ENCODE measurements around the gene SLIT3. TPM values are rescaled to one million over a fixed set of nuclear protein-coding genes. Genes with fewer than 3 reads are reported as not detected.

SLIT3 gene
- total and polyA plus RNA-seq, 4 donors, result 18.1 to 22.5 (median 19.5) TPM

GRCh38 chr5:169301386-169301934 lies 521 bp upstream of the SLIT3 start:
- H3K27ac ChIP-seq (ENCODE audit: low read depth, low read length), result no peak overlapping the region
- H3K9me3 ChIP-seq (ENCODE audit: control insufficient read depth, insufficient read depth, low read length), result no peaks in the 10 kb centered on the region
- H3K36me3 ChIP-seq (ENCODE audit: control insufficient read depth, insufficient read depth, low read length), result no peaks in the 10 kb centered on the region
- no peak for DNase-seq (ENCODE audit: low read depth in 4 of 6, low spot score in 6 of 6)
- peaks cover 55% of the 10 kb centered on the region for H3K27me3 ChIP-seq (ENCODE audit: control insufficient read depth, insufficient read depth, low read length)
- 12% methylated on average over 17 of the region's 18 CpGs for WGBS (ENCODE audit: insufficient coverage)
- H3K4me3 ChIP-seq (ENCODE audit: low read depth, low read length), result peak overlapping the region; percentile 17
- H3K4me1 ChIP-seq (ENCODE audit: control insufficient read depth, insufficient read depth, low read length), result peaks cover 27% of the 10 kb centered on the region

- H3K27ac ChIP-seq (ENCODE audit: low read depth, low read length), result no peak overlapping the region
- H3K4me1 ChIP-seq (ENCODE audit: control insufficient read depth, insufficient read depth, low read length), result peaks cover 27% of the 10 kb centered on the region
- DNase-seq (ENCODE audit: low read depth in 4 of 6, low spot score in 6 of 6), result peak in 2 of 6 donors; percentile 13 to 20
- H3K9me3 ChIP-seq (ENCODE audit: control insufficient read depth, insufficient read depth, low read length), result no peaks in the 10 kb centered on the region
- no peaks in the 10 kb centered on the region for H3K36me3 ChIP-seq (ENCODE audit: control insufficient read depth, insufficient read depth, low read length)
- 9% methylated on average over 32 of the region's 35 CpGs for WGBS (ENCODE audit: insufficient coverage)
- peaks cover 55% of the 10 kb centered on the region for H3K27me3 ChIP-seq (ENCODE audit: control insufficient read depth, insufficient read depth, low read length)
- H3K4me3 ChIP-seq (ENCODE audit: low read depth, low read length), result peak overlapping the region; percentile 31
These were observed 1.1 kb downstream of the SLIT3 start for GRCh38 chr5:169299663-169300467.

DNA sequence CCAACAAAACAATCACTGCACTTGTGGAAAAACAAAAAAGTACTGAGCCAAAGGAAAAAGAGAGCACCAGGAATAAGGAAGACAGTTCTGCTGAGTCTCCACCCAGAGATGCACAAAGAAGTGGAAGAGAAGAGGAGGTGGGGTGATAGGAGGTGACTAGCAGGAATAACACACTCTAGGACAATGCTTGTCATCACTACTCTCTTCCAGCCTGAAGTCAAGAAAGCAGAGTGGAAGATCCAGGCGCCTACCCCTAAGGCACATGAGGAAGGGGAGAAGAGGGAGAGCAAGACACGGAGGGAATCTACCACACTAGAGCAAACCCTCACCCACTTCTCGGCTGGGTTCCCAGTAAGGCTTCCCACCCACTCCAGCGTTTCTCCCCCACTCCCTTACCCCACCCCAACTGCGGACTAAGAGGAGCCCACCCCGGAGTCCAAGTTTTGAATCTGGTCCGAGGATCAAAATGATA lies 1.7 kb downstream of the SLIT3 start:
- H3K4me1 ChIP-seq (ENCODE audit: control insufficient read depth, insufficient read depth, low read length), result peaks cover 27% of the 10 kb centered on the region
- H3K9me3 ChIP-seq (ENCODE audit: control insufficient read depth, insufficient read depth, low read length), result no peaks in the 10 kb centered on the region
- H3K36me3 ChIP-seq (ENCODE audit: control insufficient read depth, insufficient read depth, low read length), result no peaks in the 10 kb centered on the region
- peak overlapping the region; percentile 31 for H3K4me3 ChIP-seq (ENCODE audit: low read depth, low read length)
- peak in 1 of 6 donors; percentile 13 for DNase-seq (ENCODE audit: low read depth in 4 of 6, low spot score in 6 of 6)
- H3K27ac ChIP-seq (ENCODE audit: low read depth, low read length), result no peak overlapping the region
- WGBS (ENCODE audit: insufficient coverage), result no CpG with 5 or more reads among the region's 7 CpGs
- peaks cover 52% of the 10 kb centered on the region for H3K27me3 ChIP-seq (ENCODE audit: control insufficient read depth, insufficient read depth, low read length)

DNA sequence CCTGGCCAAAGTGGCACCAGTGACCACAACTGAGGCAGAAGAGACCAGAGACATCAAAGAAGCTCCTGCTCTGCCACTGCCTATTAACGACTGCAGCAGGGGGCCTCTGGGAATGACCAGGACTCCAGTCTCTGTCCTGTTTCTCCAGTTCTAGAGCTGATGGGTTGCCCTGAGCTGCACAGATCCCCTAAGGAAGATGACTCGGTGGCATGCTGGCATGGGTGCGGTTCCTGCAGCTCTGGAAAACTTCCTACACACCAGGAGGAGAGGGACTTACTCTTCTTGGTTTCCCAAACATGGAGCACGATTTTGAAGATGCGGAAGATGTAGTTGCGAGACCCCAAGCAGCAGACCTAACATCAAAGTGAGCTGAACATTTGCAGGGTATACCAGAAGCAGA lies 2.7 kb downstream of the SLIT3 start:
- WGBS (ENCODE audit: insufficient coverage), result 86% methylated on average over 6 of the region's 6 CpGs
- Histone ChIP-seq H3K27ac (ENCODE audit: low read depth, low read length) (no peak overlapping the region), H3K27me3 (ENCODE audit: control insufficient read depth, insufficient read depth, low read length) (peaks cover 43% of the 10 kb centered on the region), H3K4me3 (ENCODE audit: low read depth, low read length) (no peak overlapping the region), H3K4me1 (ENCODE audit: control insufficient read depth, insufficient read depth, low read length) (peaks cover 27% of the 10 kb centered on the region), H3K36me3 (ENCODE audit: control insufficient read depth, insufficient read depth, low read length) (no peaks in the 10 kb centered on the region), H3K9me3 (ENCODE audit: control insufficient read depth, insufficient read depth, low read length) (no peaks in the 10 kb centered on the region)
- DNase-seq (ENCODE audit: low read depth in 4 of 6, low spot score in 6 of 6), result no peak

GRCh38 chr5:169296419-169297143 lies 4.4 kb downstream of the SLIT3 start:
- no peaks in the 10 kb centered on the region for H3K9me3 ChIP-seq (ENCODE audit: control insufficient read depth, insufficient read depth, low read length)
- H3K36me3 ChIP-seq (ENCODE audit: control insufficient read depth, insufficient read depth, low read length), result no peaks in the 10 kb centered on the region
- DNase-seq (ENCODE audit: low read depth in 4 of 6, low spot score in 6 of 6), result no peak
- H3K27me3 ChIP-seq (ENCODE audit: control insufficient read depth, insufficient read depth, low read length), result peaks cover 28% of the 10 kb centered on the region
- no peak overlapping the region for H3K4me3 ChIP-seq (ENCODE audit: low read depth, low read length)
- H3K27ac ChIP-seq (ENCODE audit: low read depth, low read length), result no peak overlapping the region
- H3K4me1 ChIP-seq (ENCODE audit: control insufficient read depth, insufficient read depth, low read length), result peaks cover 14% of the 10 kb centered on the region
- 80% methylated on average over 6 of the region's 14 CpGs for whole genome bisulfite sequencing (ENCODE audit: insufficient coverage)

GRCh38 chr5:169295306-169295705 lies 5.6 kb downstream of the SLIT3 start:
- no peak overlapping the region for H3K4me3 ChIP-seq (ENCODE audit: low read depth, low read length)
- H3K9me3 ChIP-seq (ENCODE audit: control insufficient read depth, insufficient read depth, low read length), result no peaks in the 10 kb centered on the region
- WGBS (ENCODE audit: insufficient coverage), result 71% methylated on average over 5 of the region's 8 CpGs
- peaks cover 6% of the 10 kb centered on the region for H3K4me1 ChIP-seq (ENCODE audit: control insufficient read depth, insufficient read depth, low read length)
- H3K27me3 ChIP-seq (ENCODE audit: control insufficient read depth, insufficient read depth, low read length), result peaks cover 20% of the 10 kb centered on the region
- peak in 1 of 6 donors; percentile 52 for DNase-seq (ENCODE audit: low read depth in 4 of 6, low spot score in 6 of 6)
- no peaks in the 10 kb centered on the region for H3K36me3 ChIP-seq (ENCODE audit: control insufficient read depth, insufficient read depth, low read length)
- no peak overlapping the region for H3K27ac ChIP-seq (ENCODE audit: low read depth, low read length)

GRCh38 chr5:169294621-169295020 lies 6.3 kb downstream of the SLIT3 start:
- no peaks in the 10 kb centered on the region for H3K4me1 ChIP-seq (ENCODE audit: control insufficient read depth, insufficient read depth, low read length)
- no peaks in the 10 kb centered on the region for H3K9me3 ChIP-seq (ENCODE audit: control insufficient read depth, insufficient read depth, low read length)
- DNase-seq (ENCODE audit: low read depth in 4 of 6, low spot score in 6 of 6), result no peak
- peaks cover 14% of the 10 kb centered on the region for H3K27me3 ChIP-seq (ENCODE audit: control insufficient read depth, insufficient read depth, low read length)
- H3K27ac ChIP-seq (ENCODE audit: low read depth, low read length), result no peak overlapping the region
- 87% methylated on average over 5 of the region's 6 CpGs for WGBS (ENCODE audit: insufficient coverage)
- no peaks in the 10 kb centered on the region for H3K36me3 ChIP-seq (ENCODE audit: control insufficient read depth, insufficient read depth, low read length)
- no peak overlapping the region for H3K4me3 ChIP-seq (ENCODE audit: low read depth, low read length)

- 100% methylated on average over 1 of the region's 4 CpGs for WGBS (ENCODE audit: insufficient coverage)
- Histone ChIP-seq H3K4me1 (ENCODE audit: control insufficient read depth, insufficient read depth, low read length) (no peaks in the 10 kb centered on the region), H3K27ac (ENCODE audit: low read depth, low read length) (no peak overlapping the region), H3K27me3 (ENCODE audit: control insufficient read depth, insufficient read depth, low read length) (no peaks in the 10 kb centered on the region), H3K4me3 (ENCODE audit: low read depth, low read length) (no peak overlapping the region), H3K36me3 (ENCODE audit: control insufficient read depth, insufficient read depth, low read length) (no peaks in the 10 kb centered on the region), H3K9me3 (ENCODE audit: control insufficient read depth, insufficient read depth, low read length) (no peaks in the 10 kb centered on the region)
- no peak for DNase-seq (ENCODE audit: low read depth in 4 of 6, low spot score in 6 of 6)
These were observed 9.1 kb downstream of the SLIT3 start for GRCh38 chr5:169291877-169292276.

DNA sequence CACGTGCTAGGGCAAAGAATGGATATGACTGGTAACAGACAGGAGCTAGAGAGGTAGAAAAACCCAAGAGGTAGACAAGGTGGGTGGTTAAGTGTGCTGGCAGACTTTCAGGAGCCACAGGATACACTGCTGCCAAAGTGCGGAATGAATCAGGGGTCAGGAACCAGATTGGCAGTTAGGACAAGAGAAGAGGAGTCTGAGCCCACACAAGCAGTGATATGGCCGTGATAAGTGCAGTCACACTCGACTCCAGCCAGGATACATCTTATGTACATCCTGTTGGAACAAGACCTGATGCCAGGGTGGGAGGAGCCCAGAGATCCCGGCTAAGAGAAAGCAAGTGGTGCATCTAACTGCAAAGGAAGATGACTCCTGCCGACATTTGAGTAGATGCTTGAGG lies 10.0 kb downstream of the SLIT3 start:
- 69% methylated on average over 4 of the region's 6 CpGs for WGBS (ENCODE audit: insufficient coverage)
- Histone ChIP-seq H3K4me1 (ENCODE audit: control insufficient read depth, insufficient read depth, low read length) (peaks cover 4% of the 10 kb centered on the region), H3K27ac (ENCODE audit: low read depth, low read length) (no peak overlapping the region)

More for the DNA sequence above, 10.0 kb downstream of the SLIT3 start:
- Histone ChIP-seq H3K9me3 (ENCODE audit: control insufficient read depth, insufficient read depth, low read length) (no peaks in the 10 kb centered on the region), H3K4me3 (ENCODE audit: low read depth, low read length) (no peak overlapping the region), H3K36me3 (ENCODE audit: control insufficient read depth, insufficient read depth, low read length) (no peaks in the 10 kb centered on the region), H3K27me3 (ENCODE audit: control insufficient read depth, insufficient read depth, low read length) (no peaks in the 10 kb centered on the region)
- no peak for DNase-seq (ENCODE audit: low read depth in 4 of 6, low spot score in 6 of 6)
